HepG2 (cell line): ENCODE data around the gene GALNTL6. TPM values are rescaled to one million over a fixed set of nuclear protein-coding genes. Genes with fewer than 3 reads are reported as not detected.

Experiments
- ATAC-seq: fragments of 200-7000 bp; cut with Tn5 transposase; 3 replicates; pipeline ENCODE4 v1.9.1; 2020; ENCODE audit warnings: mild to moderate bottlenecking, moderate library complexity
- BruUV-seq: library from RNA; stranded (reverse); fragments of 400-500 nt; replicated peaks from 2 replicates; lab custom pipeline; 2021; lab: Mats Ljungman, UMichigan
- CTCF ChIA-PET: fragments of 300-600 bp; formaldehyde crosslinking; extraction: SDS; loops from one replicate; lab custom pipeline; 2021; ENCODE audit warnings: low total read pairs, inconsistent platforms, low intra/inter-chr PET ratio; lab: Yijun Ruan, JAX
- POLR2A ChIA-PET: fragments of 350-600 bp; sonication (Branson Sonifier 250); formaldehyde crosslinking; loops from one replicate; lab custom pipeline; 2020; ENCODE audit warnings: antibody characterized with exemption, inconsistent platforms; lab: Yijun Ruan, JAX
- DNase-seq: peaks from one replicate; pipeline ENCODE4 v3.0.0-alpha.2; 2015; ENCODE audit warnings: low spot score
- FAIRE-seq: peaks from 3 replicates; lab custom pipeline; 2011; peaks lifted over from hg19 to GRCh38; lab: Jason Lieb, UNC
- H2AFZ ChIP-seq: one replicate; pipeline ENCODE4 v1.6.1; 2011; ENCODE audit warnings: low read length, inconsistent platforms
- H3K27ac ChIP-seq: fragments of 300-600 bp; 3 replicates; pipeline ENCODE4 v1.8.0; 2011; ENCODE audit warnings: mixed run types, mild to moderate bottlenecking, mixed read lengths, low read length, inconsistent platforms; ENCODE audit not compliant: insufficient read depth; ENCODE audit errors: extremely low read length
- H3K27me3 ChIP-seq, 2 experiments: fragments of 200-600 bp in 1 of 2; 2 replicates in 1 of 2; 3 replicates in 1 of 2; pipeline versions ENCODE4 v1.6.0 to v1.8.0; 2011; ENCODE audit warnings: low read length in 2 of 2, mild to moderate bottlenecking in 2 of 2, moderate library complexity in 2 of 2, inconsistent platforms in 1 of 2; ENCODE audit not compliant: insufficient read depth in 2 of 2, control insufficient read depth in 1 of 2
- H3K36me3 ChIP-seq, 2 experiments: fragments of 200-600 bp in 1 of 2; replicated peaks in 1 of 2; 2 replicates in 1 of 2; 3 replicates in 1 of 2; pipeline versions ENCODE4 v1.5.1 to v1.8.0; 2011; ENCODE audit warnings: low read length in 2 of 2, inconsistent platforms in 1 of 2; ENCODE audit not compliant: insufficient read depth in 2 of 2, control insufficient read depth in 1 of 2
- H3K4me1 ChIP-seq: 2 replicates; pipeline ENCODE4 v1.5.1; 2012; ENCODE audit warnings: low read length, inconsistent platforms; ENCODE audit not compliant: insufficient read depth
- H3K4me2 ChIP-seq: 2 replicates; pipeline ENCODE4 v1.6.0; 2011; ENCODE audit warnings: low read depth, low read length, inconsistent platforms
- H3K4me3 ChIP-seq, 3 experiments: fragments of 200-600 bp in 1 of 3; sonication (generic), shearing (Covaris generic) in 1 of 3; replicated peaks in 1 of 3; 2 replicates each; pipeline ENCODE4 v1.5.1; 2011 to 2016; ENCODE audit warnings: low read length in 3 of 3, inconsistent platforms in 2 of 3, low read depth in 2 of 3, mild to moderate bottlenecking in 2 of 3, control low read depth in 1 of 3, mixed read lengths in 1 of 3; ENCODE audit not compliant: insufficient read depth in 1 of 3
- H3K79me2 ChIP-seq: one replicate; pipeline ENCODE4 v1.6.1; 2011; ENCODE audit warnings: low read length, inconsistent platforms; ENCODE audit not compliant: insufficient read depth
- H3K9ac ChIP-seq: 2 replicates; pipeline ENCODE4 v1.6.0; 2011; ENCODE audit warnings: mild to moderate bottlenecking, low read depth, low read length, inconsistent platforms; ENCODE audit not compliant: insufficient read depth
- H3K9me3 ChIP-seq: 2 replicates; pipeline ENCODE4 v1.5.1; 2012; ENCODE audit warnings: mild to moderate bottlenecking, low read length
- H4K20me1 ChIP-seq: 2 replicates; pipeline ENCODE4 v1.6.0; 2011; ENCODE audit warnings: inconsistent platforms, mild to moderate bottlenecking, low read length, moderate library complexity; ENCODE audit not compliant: insufficient read depth
- BHLHE40 ChIP-seq: IDR thresholded peaks from 2 replicates; pipeline ENCODE4 v1.6.1; 2011; ENCODE audit warnings: low read length, improper control_type of control experiment
- BRD4 ChIP-seq: sonication (generic); formaldehyde crosslinking; IDR thresholded peaks from 2 replicates; pipeline ENCODE4 v1.4.0; 2020; ENCODE audit warnings: missing genetic modification reagents
- FOXO4 ChIP-seq: sonication (generic); formaldehyde crosslinking; conservative IDR thresholded peaks from 2 replicates; pipeline ENCODE4 v1.8.1; 2023; ENCODE audit warnings: missing genetic modification reagents
- HMG20B ChIP-seq: conservative IDR thresholded peaks from 2 replicates; pipeline ENCODE4 v1.6.1; 2016; ENCODE audit warnings: missing genetic modification reagents, missing compliant biosample characterization
- NFIB ChIP-seq: sonication (generic); formaldehyde crosslinking; IDR thresholded peaks from 2 replicates; pipeline ENCODE4 v1.9.0; 2021; ENCODE audit warnings: missing genetic modification reagents, mild to moderate bottlenecking, borderline replicate concordance
- PAWR ChIP-seq: sonication (generic); formaldehyde crosslinking; IDR thresholded peaks from 2 replicates; pipeline ENCODE4 v1.4.0; 2020; ENCODE audit warnings: missing genetic modification reagents, mild to moderate bottlenecking, borderline replicate concordance
- SCMH1 ChIP-seq: sonication (generic); formaldehyde crosslinking; IDR thresholded peaks from 2 replicates; pipeline ENCODE4 v1.9.0; 2021; ENCODE audit warnings: missing genetic modification reagents, mild to moderate bottlenecking, borderline replicate concordance
- THAP8 ChIP-seq: sonication (generic); formaldehyde crosslinking; IDR thresholded peaks from 2 replicates; pipeline ENCODE4 v1.5.1; 2020; ENCODE audit warnings: missing genetic modification reagents, mild to moderate bottlenecking, borderline replicate concordance
- ZNF138 ChIP-seq: sonication (generic); formaldehyde crosslinking; IDR thresholded peaks from 2 replicates; pipeline ENCODE4 v1.5.0; 2020; ENCODE audit warnings: mild to moderate bottlenecking, low read depth, missing genetic modification reagents
- ZNF317 ChIP-seq: sonication (generic); formaldehyde crosslinking; IDR thresholded peaks from 2 replicates; pipeline ENCODE4 v1.5.0; 2020; ENCODE audit warnings: mild to moderate bottlenecking, missing genetic modification reagents
- ZNF615 ChIP-seq: sonication (generic); formaldehyde crosslinking; IDR thresholded peaks from 2 replicates; pipeline ENCODE4 v1.5.0; 2020; ENCODE audit warnings: mild to moderate bottlenecking, missing genetic modification reagents, borderline replicate concordance
- ZNF629 ChIP-seq: sonication (generic); formaldehyde crosslinking; conservative IDR thresholded peaks from 2 replicates; pipeline ENCODE4 v1.5.0; 2020; ENCODE audit warnings: missing genetic modification reagents
- ZNF646 ChIP-seq: sonication (generic); formaldehyde crosslinking; IDR thresholded peaks from 2 replicates; pipeline ENCODE4 v1.9.0; 2021; ENCODE audit warnings: mild to moderate bottlenecking, missing genetic modification reagents
- WGBS: methylation state at CpG from one replicate; pipeline ENCODE4 v1.1.6; 2017; ENCODE audit warnings: low lambda C conversion rate; 5-methylcytosine and 5-hydroxymethylcytosine counted together
- in situ Hi-C: cut with HindIII; loops from 2 replicates; pipeline ENCODE4 v1.10.0; 2017; ENCODE audit warnings: low pct_unique_long_range_greater_than_20kb; ENCODE audit not compliant: extremely low pct_ligation_motif_present
- intact Hi-C: fragments of 100-400 bp; cut with micrococcal nuclease; formaldehyde crosslinking; loops from one replicate; pipeline ENCODE4 v1.10.0; 2022; ENCODE audit not compliant: unreplicated experiment
- polyA plus RNA-seq, 8 experiments: library from polyadenylated mRNA; depleted of rRNA in 3 of 8; stranded (reverse) in 7 of 8; unstranded in 1 of 8; fragments of >200 nt; fragmentation: Illumina TruSeq in 4 of 8; extraction: Trizol in 4 of 8; gene quantifications; 2 replicates each; pipeline versions ENCODE4 v1.2.1 to v1.2.3, GENCODE V29; 2011 to 2016; ENCODE audit warnings: low read depth in 4 of 8, missing spikeins in 1 of 8, mixed read lengths in 1 of 8; ENCODE audit not compliant: insufficient read depth in 1 of 8
- total RNA-seq, 5 experiments: library from RNA; depleted of rRNA; stranded (reverse); fragments of >200 nt; fragmentation: Illumina TruSeq; extraction: Trizol; gene quantifications; 2 replicates each; pipeline ENCODE4 v1.2.3, GENCODE V29; 2016; ENCODE audit warnings: low read depth in 1 of 5

The GALNTL6 gene
- total and polyA plus RNA-seq, 2 of the 13 experiments (the other 11 are each of a cell fraction or from before 2014, with no cell fraction given), result not detected

GRCh38 chr4:172750910-172751309 lies 937.7 kb downstream of the GALNTL6 start:
- DNase-seq (no peak), FAIRE-seq (no peak), ATAC-seq (no peak)
- ChIA-PET POLR2A (no interaction called here), CTCF (no interaction called here)
- H3K27ac ChIP-seq, result no peak overlapping the region
- peaks cover 11% of the 10 kb centered on the region for H3K9me3 ChIP-seq
- 20% methylated on average over 1 of the region's 1 CpG for WGBS
- H3K4me1 ChIP-seq, result no peaks in the 10 kb centered on the region
- H3K36me3 ChIP-seq, result no peaks in the 10 kb centered on the region
- BruUV-seq, result no TSS peak
- in situ Hi-C loops (no loop called here), intact Hi-C loops (no loop called here)
- H3K27me3 ChIP-seq, result no peaks in the 10 kb centered on the region
- H3K4me2 ChIP-seq, result no peak overlapping the region
- no peak overlapping the region for H3K4me3 ChIP-seq
- H4K20me1 ChIP-seq, result no peaks in the 10 kb centered on the region
- H3K9ac ChIP-seq, result no peak overlapping the region
- no peaks in the 10 kb centered on the region for H3K79me2 ChIP-seq
- no peak overlapping the region for H2AFZ ChIP-seq
- no peak for TF ChIP-seq NFIB (CRISPR knock-in tag)
- no peak for TF ChIP-seq BHLHE40
- TF ChIP-seq ZNF629 (CRISPR knock-in tag), result no peak
- TF ChIP-seq ZNF615 (CRISPR knock-in tag), result no peak
- no peak for TF ChIP-seq ZNF646 (CRISPR knock-in tag)
- no peak for TF ChIP-seq ZNF138
- TF ChIP-seq SCMH1, result no peak
- no peak for TF ChIP-seq ZNF317 (CRISPR knock-in tag)
- TF ChIP-seq PAWR, result no peak
- TF ChIP-seq BRD4 (CRISPR knock-in tag), result no peak
- no peak for TF ChIP-seq FOXO4 (CRISPR knock-in tag)
- TF ChIP-seq THAP8 (CRISPR knock-in tag), result no peak
- no peak for TF ChIP-seq HMG20B (CRISPR knock-in tag)
